Loucy (cell line): ENCODE measurements around the gene KPNA6.
A peak's percentile ranks its signal among the peaks of the same experiment; 100 is the strongest.

Experiments used
- H2AFZ ChIP-seq: fragments of 200-600 bp; sonication (generic); 2 replicates; pipeline ENCODE4 v1.6.0; 2016; ENCODE audit warnings: antibody characterized with exemption, mild to moderate bottlenecking, low read length, moderate library complexity
- H3F3A ChIP-seq: fragments of 200-600 bp; 2 replicates; pipeline ENCODE4 v1.6.0; 2016; ENCODE audit warnings: antibody characterized with exemption, low read depth, mild to moderate bottlenecking
- H3K27me3 ChIP-seq: fragments of 200-600 bp; sonication (generic); 2 replicates; pipeline ENCODE4 v1.6.1; 2014; ENCODE audit warnings: low read length, mild to moderate bottlenecking; ENCODE audit not compliant: insufficient read depth, poor library complexity, severe bottlenecking
- H3K36me3 ChIP-seq: fragments of 200-600 bp; sonication (generic); 2 replicates; pipeline ENCODE4 v1.6.1; 2016; ENCODE audit warnings: low read length; ENCODE audit not compliant: insufficient read depth
- H3K4me1 ChIP-seq: fragments of 200-600 bp; sonication (generic); 2 replicates; pipeline ENCODE4 v1.5.1; 2014; ENCODE audit warnings: low read length, mild to moderate bottlenecking; ENCODE audit not compliant: insufficient read depth, poor library complexity, severe bottlenecking
- H3K4me2 ChIP-seq: fragments of 200-600 bp; sonication (generic); 2 replicates; pipeline ENCODE4 v1.6.0; 2014; ENCODE audit warnings: antibody characterized with exemption, low read length, low read depth, mild to moderate bottlenecking; ENCODE audit not compliant: poor library complexity, severe bottlenecking
- H3K4me3 ChIP-seq: fragments of 200-600 bp; sonication (generic); 2 replicates; pipeline ENCODE4 v1.5.1; 2014; ENCODE audit warnings: low read length, mild to moderate bottlenecking, mixed read lengths; ENCODE audit not compliant: poor library complexity, severe bottlenecking
- H3K79me2 ChIP-seq: fragments of 200-600 bp; sonication (generic); 2 replicates; pipeline ENCODE4 v1.6.1; 2014; ENCODE audit warnings: low read length; ENCODE audit not compliant: insufficient read depth
- H3K9ac ChIP-seq: fragments of 200-600 bp; sonication (generic); 2 replicates; pipeline ENCODE4 v1.6.0; 2014; ENCODE audit warnings: mild to moderate bottlenecking, low read depth, low read length, moderate library complexity; ENCODE audit not compliant: poor library complexity, severe bottlenecking
- H3K9me2 ChIP-seq: fragments of 200-600 bp; sonication (generic); replicated peaks from 2 replicates; pipeline ENCODE4 v1.6.1; 2016; ENCODE audit warnings: low read depth, low read length, mixed read lengths
- H3K9me3 ChIP-seq: fragments of 200-600 bp; sonication (generic); 2 replicates; pipeline ENCODE4 v1.6.1; 2014; ENCODE audit warnings: mild to moderate bottlenecking, antibody characterized with exemption, low read length, low read depth; ENCODE audit not compliant: insufficient read depth
- H4K20me1 ChIP-seq: fragments of 200-600 bp; sonication (generic); 2 replicates; pipeline ENCODE4 v1.6.0; 2014; ENCODE audit warnings: antibody characterized with exemption, low read length, mild to moderate bottlenecking; ENCODE audit not compliant: insufficient read depth, poor library complexity, severe bottlenecking
- EZH2phosphoT487 ChIP-seq: fragments of 200-600 bp; IDR thresholded peaks from 2 replicates; pipeline ENCODE4 v1.6.1; 2018; ENCODE audit warnings: antibody characterized with exemption, mild to moderate bottlenecking, moderate library complexity, borderline replicate concordance
- TF ChIP-seq, protein P1 (sequence below): fragments of 200-600 bp; sonication (generic); conservative IDR thresholded peaks from 2 replicates; pipeline ENCODE4 v1.5.1; 2014; ENCODE audit warnings: mild to moderate bottlenecking, antibody characterized with exemption, low read length

KPNA6 gene

DNA sequence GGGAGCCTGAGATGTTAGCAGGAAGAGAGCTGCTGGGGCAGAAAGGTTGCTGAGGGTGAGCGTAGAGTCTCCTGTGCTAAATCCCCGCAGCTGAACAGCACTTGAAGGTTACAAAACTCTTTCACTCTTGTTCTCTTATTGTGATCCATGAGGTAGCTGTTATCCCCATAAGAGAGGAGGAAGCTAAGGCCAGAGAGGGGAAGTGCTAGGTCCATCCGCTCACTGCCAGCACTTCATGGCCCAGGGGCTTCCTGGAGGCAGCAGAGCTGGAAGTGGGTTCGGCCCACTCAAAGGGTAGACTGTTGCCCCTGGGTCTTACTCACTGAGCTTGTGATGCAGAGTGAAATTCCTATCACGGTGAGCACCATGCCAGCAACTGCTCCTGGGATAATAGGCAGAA lies 108.7 kb downstream of the KPNA6 start:
- no peak overlapping the region for H3K4me3 ChIP-seq
- no peaks in the 10 kb centered on the region for H3K9me3 ChIP-seq
- no peak overlapping the region for H2AFZ ChIP-seq
- H4K20me1 ChIP-seq, result no peaks in the 10 kb centered on the region
- no peaks in the 10 kb centered on the region for H3K27me3 ChIP-seq
- TF ChIP-seq, protein P1, sequence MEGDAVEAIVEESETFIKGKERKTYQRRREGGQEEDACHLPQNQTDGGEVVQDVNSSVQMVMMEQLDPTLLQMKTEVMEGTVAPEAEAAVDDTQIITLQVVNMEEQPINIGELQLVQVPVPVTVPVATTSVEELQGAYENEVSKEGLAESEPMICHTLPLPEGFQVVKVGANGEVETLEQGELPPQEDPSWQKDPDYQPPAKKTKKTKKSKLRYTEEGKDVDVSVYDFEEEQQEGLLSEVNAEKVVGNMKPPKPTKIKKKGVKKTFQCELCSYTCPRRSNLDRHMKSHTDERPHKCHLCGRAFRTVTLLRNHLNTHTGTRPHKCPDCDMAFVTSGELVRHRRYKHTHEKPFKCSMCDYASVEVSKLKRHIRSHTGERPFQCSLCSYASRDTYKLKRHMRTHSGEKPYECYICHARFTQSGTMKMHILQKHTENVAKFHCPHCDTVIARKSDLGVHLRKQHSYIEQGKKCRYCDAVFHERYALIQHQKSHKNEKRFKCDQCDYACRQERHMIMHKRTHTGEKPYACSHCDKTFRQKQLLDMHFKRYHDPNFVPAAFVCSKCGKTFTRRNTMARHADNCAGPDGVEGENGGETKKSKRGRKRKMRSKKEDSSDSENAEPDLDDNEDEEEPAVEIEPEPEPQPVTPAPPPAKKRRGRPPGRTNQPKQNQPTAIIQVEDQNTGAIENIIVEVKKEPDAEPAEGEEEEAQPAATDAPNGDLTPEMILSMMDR, result no peak
- no peak for TF ChIP-seq EZH2phosphoT487
- no peak overlapping the region for H3K4me2 ChIP-seq
- H3F3A ChIP-seq, result no peaks in the 10 kb centered on the region
- peaks cover 7% of the 10 kb centered on the region for H3K4me1 ChIP-seq
- H3K9ac ChIP-seq, result no peak overlapping the region
- no peaks in the 10 kb centered on the region for H3K79me2 ChIP-seq
- H3K9me2 ChIP-seq, result no peaks in the 10 kb centered on the region
- H3K36me3 ChIP-seq, result no peaks in the 10 kb centered on the region

DNA sequence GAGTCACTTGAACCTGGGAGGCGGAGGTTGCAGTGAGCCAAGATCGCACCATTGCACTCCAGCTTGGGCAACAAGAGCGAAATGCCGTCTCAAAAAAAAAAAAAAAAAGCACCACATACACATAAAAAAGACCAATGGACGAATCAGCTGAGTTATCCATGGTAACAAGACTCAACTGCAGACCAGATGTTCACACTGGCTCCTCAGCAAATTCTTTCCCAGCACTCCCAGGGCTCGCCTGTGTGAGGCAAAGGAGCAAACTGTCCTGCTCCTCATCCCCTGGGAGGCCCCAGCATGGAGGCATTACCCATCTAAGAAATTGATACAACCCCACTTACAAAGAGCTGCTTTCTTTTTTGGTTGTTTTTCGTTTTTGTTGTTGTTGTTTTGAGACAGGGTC lies 111.2 kb downstream of the KPNA6 start:
- no peaks in the 10 kb centered on the region for H3K9me3 ChIP-seq
- H3K4me2 ChIP-seq, result no peak overlapping the region
- no peak overlapping the region for H3K4me3 ChIP-seq
- H4K20me1 ChIP-seq, result no peaks in the 10 kb centered on the region
- H3K9ac ChIP-seq, result no peak overlapping the region
- H3K27me3 ChIP-seq, result no peaks in the 10 kb centered on the region
- no peaks in the 10 kb centered on the region for H3F3A ChIP-seq
- peaks cover 24% of the 10 kb centered on the region for H3K4me1 ChIP-seq
- no peaks in the 10 kb centered on the region for H3K36me3 ChIP-seq
- no peak overlapping the region for H2AFZ ChIP-seq
- H3K79me2 ChIP-seq, result peaks cover 18% of the 10 kb centered on the region
- TF ChIP-seq EZH2phosphoT487, result no peak
- TF ChIP-seq, protein P1, result no peak
- no peaks in the 10 kb centered on the region for H3K9me2 ChIP-seq

DNA sequence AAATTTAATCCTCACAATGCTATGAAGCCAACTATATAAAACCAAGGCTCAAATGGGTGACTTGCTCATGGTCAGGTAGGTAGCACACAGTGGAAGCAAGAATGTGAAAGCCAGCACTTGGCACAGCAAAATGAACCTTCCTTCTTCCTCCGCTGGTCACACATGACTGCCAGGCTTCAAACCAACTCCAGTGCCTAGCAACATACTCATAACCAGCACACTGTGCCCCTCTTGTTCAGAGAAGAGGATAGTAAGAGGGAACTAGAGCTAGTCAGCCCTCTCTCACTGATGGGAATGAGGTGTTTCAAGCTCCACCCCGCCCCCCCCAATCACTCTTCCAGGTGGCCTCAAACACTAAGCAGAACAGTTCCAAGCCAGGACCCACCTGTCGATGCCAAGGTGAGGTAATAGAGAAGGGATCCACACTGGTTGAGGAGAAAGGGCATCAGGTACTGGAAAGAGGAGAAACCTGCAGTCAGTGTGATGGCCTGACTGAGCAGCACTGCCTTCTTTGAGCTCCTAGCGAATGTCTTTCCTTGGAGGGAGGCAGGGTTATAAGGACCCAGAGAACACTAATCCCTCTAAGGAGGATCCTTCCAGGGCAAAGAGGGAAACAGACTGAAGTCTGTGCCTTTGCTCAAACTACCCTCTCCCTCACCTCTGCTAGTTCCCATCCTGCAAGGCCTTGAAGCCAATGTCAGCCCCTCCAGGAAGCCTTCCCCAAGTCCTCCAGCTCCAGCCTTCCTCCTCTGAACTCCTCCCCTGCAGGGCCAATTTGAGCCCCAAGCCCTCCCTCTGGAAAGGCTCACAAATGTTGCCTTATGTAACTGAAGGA lies 113.1 kb downstream of the KPNA6 start:
- no peaks in the 10 kb centered on the region for H3K9me3 ChIP-seq
- no peak overlapping the region for H2AFZ ChIP-seq
- no peaks in the 10 kb centered on the region; the same call in 1 of the 2 replicates for H3K36me3 ChIP-seq
- peaks cover 22% of the 10 kb centered on the region for H3K79me2 ChIP-seq
- TF ChIP-seq, protein P1, result no peak
- TF ChIP-seq EZH2phosphoT487, result no peak
- peaks cover 27% of the 10 kb centered on the region for H3K4me1 ChIP-seq
- H3K9me2 ChIP-seq, result no peaks in the 10 kb centered on the region
- H3F3A ChIP-seq, result no peaks in the 10 kb centered on the region
- H4K20me1 ChIP-seq, result no peaks in the 10 kb centered on the region
- no peak overlapping the region for H3K9ac ChIP-seq
- peak overlapping the region; percentile 90 for H3K4me3 ChIP-seq
- no peaks in the 10 kb centered on the region for H3K27me3 ChIP-seq
- peak overlapping the region; percentile 91 for H3K4me2 ChIP-seq
